ENCODE results near the gene RGS6.

GRCh38 chr14:71994416-71994815 is 62.2 kb downstream of the RGS6 start:
- TF ChIP-seq CTCF (conservative IDR thresholded peaks at IDR 0.05; ENCODE audit: low read depth, low read length): no peak
- TF ChIP-seq EZH2 (IDR thresholded peaks at IDR 0.05; ENCODE audit: low read length, unreplicated experiment): no peak
- no peak for TF ChIP-seq EZH2phosphoT487 (IDR thresholded peaks at IDR 0.05; ENCODE audit: borderline replicate concordance, low read length)
